DND-41 (cell line): Measurements from ENCODE around the gene TMEM236.

Source experiments
- CTCF ChIP-seq: IDR thresholded peaks from 2 replicates; pipeline ENCODE4 v1.5.1; 2012; ENCODE audit warnings: borderline replicate concordance, low read length, moderate library complexity, mild to moderate bottlenecking; ENCODE audit not compliant: poor library complexity, severe bottlenecking; ENCODE audit errors: extremely low read depth
- EZH2 ChIP-seq: IDR thresholded peaks from 3 replicates; pipeline ENCODE4 v1.6.1; 2012; ENCODE audit warnings: borderline replicate concordance, low read depth, mild to moderate bottlenecking, moderate library complexity, low read length, inconsistent platforms; ENCODE audit not compliant: severe bottlenecking

- TF ChIP-seq EZH2 (no peak), CTCF (no peak)
Measured at GRCh38 chr10:17787087-17787961, 35.3 kb downstream of the TMEM236 start.
